HG03520 (cell line): ENCODE results near the gene BMPER.

Experiments used
- ATAC-seq: cut with Tn5 transposase; IDR thresholded peaks from one replicate; pipeline ENCODE4 v1.9.1; 2021; ENCODE audit warnings: mild to moderate bottlenecking, moderate library complexity; ENCODE audit not compliant: unreplicated experiment

BMPER gene

DNA sequence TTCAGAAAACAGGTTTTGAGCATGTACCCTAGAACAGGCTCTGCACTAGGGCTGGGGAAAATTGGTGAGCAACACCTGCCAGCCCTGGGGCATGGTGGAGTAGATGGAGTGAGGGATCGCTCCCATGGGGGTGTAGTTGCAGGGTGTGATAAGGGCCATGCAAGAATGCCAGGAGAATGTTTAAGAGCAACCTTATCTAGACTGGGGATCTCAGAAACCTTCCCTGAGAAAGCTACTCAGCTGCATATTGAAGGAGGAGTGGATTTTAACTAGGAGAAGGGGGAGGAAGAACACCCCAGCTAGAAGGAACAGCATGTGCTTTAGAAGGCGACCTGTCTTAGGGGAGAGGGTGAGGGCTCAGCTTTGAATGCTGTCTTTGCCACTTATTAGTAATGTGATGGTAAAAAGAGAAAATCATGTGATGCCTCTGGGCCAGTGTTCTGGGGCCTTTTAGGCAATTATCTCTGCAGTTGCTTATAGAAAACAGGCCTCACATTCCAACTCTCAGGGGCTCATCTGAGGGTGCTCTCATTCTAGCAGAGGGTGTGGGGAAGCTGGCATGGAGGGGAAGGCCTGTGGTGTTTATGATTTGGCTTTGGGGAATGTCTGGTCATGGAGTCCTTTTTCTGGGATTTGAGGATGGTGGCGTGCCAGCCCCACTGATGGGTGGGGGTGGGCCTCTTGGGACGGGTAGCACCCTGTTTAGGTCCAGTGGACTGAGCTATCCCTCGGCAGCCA lies 225.4 kb downstream of the BMPER start:
- no peak for ATAC-seq

DNA sequence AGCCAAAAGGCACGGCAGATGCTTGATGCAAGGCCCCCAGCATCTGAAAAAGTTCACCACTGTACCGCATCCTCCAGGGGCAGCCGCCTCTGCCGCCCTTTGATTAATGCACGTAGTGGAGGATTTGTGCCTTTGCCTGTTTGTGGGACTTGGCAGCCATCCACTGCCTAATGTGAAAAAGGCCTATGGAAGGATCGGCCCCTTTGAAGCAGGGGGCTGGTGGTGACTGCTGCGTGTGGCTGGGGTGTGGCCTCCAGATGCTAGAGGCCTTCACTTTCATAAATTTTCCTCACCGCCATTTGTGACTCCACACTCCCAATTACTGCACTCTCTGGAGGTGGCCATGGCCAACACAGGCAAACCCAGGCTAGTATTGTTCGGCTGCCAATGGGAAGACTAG lies 226.0 kb downstream of the BMPER start:
- ATAC-seq: no peak

GRCh38 chr7:34133356-34133982 lies 228.1 kb downstream of the BMPER start:
- no peak for ATAC-seq

DNA sequence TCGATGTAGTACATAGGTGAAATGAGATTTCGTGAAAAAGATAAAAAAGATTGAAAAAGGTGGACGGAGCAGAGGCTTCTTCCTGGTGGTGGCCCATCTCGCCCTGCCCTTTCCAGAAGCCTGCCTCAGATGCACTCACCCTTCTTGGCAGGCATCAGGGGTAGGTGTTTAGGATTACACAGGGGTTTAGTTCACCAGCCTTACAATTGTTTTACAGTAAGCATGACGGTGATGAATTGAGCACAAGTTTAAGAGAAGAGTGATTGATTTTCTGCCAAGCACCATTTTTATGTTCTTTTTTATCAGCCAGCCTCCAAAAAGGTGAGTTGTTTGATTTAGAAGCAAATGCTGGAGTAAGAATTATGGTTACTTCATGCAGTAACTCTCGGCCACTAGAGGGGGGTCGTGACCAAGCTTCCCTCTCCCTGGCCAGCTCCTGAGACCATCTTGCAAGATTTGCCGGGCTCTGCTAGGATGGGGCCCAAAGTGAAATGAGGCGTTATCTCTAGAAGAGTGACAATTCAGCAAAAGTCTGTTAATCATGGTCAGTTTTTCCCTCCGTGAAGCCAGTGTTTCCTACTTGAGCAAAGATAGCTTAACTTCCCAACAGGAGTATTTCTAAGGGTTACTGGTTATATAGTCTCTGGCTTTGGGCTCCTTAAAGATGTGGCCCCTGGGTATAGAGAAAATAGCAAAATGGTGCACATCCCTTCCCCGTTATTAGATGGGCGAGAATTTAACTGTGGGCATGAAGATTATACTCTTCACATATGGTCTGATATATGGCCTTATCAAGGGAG lies 228.8 kb downstream of the BMPER start:
- ATAC-seq: no peak

DNA sequence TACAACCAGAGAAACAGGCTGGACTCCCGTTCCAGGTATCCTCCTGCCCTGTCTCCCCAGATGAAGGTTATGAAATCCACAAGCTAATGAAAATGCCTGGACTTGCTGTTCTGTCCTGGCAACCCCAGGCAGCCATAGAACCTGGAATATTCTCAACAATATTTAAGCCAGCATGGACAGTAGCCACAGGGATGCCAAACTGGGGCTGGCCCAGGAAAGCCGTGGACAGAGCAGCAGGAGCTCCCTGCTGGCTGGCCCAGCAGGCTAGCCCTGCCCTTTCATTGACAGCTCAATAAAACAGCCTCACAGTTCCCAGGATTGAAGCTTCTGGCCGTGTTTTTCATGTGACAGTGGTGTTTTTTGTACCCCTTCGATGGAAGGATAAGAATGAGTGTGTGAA lies 230.6 kb downstream of the BMPER start:
- ATAC-seq: no peak

GRCh38 chr7:34136698-34137097 lies 231.4 kb downstream of the BMPER start:
- ATAC-seq: no peak

DNA sequence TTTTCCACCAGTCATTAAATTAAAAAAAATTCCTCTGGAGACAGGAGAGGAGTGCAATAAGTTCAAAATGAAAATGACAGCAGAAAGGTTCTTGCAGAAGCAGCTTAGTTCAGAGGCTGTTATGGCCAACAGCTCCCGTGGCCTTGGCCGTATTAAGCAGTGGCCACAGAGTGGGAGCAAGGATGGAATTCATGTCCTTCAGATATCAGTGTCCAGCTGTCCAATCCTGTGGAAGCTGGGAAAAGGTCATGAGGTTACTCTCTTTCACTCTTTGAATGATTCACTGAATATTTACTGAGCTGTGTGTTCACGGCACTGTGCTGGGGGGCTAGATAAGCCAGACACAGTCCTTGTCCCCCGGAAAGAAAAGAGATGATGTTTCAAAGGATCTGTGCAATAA lies 231.8 kb downstream of the BMPER start:
- no peak for ATAC-seq

DNA sequence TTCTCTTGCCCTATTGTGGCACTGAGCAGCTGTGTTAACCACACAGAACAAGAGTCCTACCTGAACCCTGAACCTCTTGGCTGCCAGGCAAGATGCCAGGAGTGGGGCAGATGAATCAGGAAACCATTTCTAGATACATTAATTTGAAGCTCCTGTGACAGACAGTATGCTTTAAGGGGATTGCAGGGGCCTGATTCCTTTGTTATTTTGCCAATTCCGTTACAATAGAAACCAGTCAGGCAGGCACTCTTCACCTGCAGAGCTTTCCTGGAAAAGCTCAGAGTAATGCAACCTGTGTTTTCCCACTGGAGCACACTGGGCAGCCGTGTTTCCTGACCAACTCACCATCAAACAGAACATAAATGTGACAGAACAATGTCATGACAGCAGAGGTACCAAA lies 233.1 kb downstream of the BMPER start:
- no peak for ATAC-seq

DNA sequence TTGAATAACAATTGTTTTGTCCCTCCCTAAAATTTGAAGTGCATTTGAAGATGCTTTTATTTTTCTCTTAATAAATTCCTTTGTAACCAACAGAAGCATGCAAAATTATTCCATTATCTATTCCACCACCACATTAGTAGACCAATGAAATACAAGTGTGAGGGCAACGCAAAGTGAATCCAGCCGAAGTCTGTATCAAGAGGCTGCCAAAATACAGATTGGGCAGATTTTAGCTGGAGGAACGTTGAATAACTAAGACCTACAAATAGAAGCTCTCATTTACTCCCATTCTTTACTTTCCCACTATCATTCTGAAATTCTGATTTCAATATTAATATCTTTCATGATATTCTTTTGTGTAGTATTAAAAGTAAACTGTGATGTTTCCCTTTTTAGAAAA lies 233.7 kb downstream of the BMPER start:
- ATAC-seq: no peak

DNA sequence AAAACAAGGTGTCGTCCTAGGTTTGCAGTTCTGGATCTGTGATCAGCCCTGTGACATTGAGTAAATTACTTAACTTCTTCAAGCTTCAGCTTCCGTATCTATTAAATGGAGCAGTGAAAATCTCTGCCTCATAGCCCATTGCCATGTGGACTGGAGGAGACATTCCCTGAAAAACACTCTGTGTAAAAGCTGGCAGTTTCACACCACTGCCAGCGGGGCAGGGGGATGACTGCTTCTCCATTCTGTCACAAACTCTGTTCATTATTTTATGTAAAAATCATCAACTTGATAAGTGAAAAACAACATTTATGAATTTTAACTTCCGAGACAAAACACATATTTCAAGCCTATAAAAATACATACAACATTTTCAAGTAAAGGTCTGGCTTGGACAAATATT lies 234.7 kb downstream of the BMPER start:
- ATAC-seq: no peak

DNA sequence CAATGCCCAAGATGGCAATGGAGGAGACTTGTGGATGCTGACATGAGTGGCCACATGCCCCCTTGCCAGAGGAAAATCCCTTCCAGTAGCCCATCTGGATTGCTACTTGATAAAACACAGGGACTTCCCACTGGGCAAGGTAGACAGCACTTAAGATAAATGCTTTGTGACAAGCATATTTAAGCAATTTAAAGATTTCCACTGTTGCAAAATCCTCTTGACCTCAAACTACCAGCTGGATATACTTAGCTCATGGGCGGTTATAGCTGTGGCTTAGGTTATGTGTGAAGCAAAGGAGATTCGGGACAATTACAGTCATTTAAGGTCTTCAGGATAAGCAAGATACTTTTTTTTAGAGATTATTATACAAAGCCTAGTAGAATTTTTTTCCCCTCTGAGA lies 238.1 kb downstream of the BMPER start:
- no peak for ATAC-seq

DNA sequence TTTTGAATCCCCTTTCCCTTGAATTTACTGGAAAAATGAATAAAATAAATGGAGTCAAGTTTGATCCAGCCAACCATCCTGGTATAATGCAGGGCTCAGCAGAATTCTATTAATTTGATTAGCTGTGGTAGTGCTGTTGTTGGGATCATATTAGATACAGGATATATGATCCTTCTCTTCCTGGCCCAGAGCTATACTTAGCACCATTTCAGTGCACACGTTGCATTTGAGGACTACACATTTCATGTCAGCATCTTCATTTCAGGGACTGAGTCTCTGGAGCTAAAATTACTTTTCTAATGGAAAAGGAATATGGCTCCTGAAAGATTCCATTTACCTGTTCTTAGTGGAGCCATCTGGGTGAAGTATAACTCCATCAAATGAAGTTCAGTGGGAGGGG lies 240.3 kb downstream of the BMPER start:
- no peak for ATAC-seq

- ATAC-seq: no peak
These were observed 248.4 kb downstream of the BMPER start for GRCh38 chr7:34153656-34154270.

GRCh38 chr7:34155220-34155908 lies 250.0 kb downstream of the BMPER start:
- no peak for ATAC-seq

DNA sequence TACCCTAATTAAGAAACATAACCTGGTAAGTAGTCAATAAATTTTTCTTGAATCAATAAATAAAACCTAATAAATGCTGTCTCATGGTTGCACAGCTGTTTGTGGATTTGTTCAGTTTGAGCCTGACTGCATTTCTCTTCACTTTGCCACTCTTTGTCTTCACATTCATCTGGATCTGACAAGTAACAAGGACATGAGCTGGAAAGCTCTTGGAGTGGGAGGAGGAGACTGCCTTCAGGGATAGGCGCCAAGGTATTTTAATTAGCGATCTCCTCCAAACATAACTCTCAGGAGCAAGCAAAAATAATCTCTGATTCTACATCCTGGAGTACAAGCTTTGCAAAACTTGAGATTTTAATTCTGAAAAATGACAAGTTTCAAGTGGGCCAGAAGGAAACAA lies 251.0 kb downstream of the BMPER start:
- ATAC-seq: no peak

GRCh38 chr7:34157137-34157536 lies 251.8 kb downstream of the BMPER start:
- no peak for ATAC-seq

DNA sequence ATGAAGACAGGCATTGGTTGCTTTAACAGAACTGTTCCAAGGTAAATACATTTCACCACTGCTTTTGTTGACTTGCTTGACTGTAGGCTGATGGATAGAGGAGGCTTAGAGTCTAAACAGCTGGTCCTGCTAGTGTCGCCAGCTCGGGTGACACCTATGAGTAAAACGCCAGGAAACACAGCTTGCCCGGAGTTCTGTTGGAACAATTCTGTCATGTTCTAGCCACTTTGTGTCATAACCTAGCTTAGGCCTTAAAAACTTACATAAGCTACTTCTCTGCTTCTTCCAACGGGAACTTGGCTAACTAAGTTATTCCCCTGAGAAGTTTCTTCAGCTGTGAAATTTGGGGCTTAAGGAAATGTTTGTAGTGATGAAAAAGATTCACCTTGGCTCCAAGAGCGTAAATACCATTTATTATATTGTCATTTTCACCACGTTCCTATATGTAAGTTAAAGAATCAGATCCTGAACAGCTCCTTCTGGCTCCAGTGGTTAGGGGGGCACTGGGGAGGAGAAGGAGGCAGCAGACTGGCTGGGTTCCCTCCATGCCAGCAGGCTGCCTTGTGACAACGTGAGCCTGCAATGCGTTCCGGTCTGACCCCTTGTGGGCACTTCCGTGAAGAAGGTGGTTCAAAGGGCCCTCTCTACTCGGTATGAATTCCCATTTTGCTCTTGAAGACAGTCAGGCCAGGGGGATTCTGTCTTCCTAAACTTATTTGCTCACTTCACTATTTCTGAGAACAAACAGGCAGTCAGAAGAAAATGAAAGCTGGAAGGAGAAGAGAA lies 253.2 kb downstream of the BMPER start:
- no peak for ATAC-seq

DNA sequence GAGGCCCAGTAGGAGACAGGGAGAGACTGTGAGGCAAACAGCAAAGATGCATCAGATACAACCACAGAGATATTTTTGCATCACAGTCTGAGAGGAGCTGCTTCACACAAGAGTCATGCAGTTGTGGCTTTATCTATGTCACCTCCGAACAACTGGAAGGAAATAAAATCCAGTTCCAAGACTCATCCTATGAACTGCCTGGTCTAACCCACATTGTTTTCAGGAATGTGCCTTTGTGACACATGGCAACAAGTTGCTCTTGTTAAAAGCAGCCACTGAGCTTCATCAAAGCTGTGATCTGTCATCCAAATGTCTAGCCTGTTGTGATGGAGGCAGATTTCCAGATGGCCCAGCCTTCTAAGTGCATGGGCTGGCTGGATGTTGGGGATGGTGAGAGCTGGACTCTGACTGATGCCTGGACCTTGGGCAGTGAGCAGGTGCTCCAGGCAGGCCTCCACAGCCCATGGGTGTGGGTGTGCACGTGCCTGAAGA lies 255.0 kb downstream of the BMPER start:
- ATAC-seq: no peak

DNA sequence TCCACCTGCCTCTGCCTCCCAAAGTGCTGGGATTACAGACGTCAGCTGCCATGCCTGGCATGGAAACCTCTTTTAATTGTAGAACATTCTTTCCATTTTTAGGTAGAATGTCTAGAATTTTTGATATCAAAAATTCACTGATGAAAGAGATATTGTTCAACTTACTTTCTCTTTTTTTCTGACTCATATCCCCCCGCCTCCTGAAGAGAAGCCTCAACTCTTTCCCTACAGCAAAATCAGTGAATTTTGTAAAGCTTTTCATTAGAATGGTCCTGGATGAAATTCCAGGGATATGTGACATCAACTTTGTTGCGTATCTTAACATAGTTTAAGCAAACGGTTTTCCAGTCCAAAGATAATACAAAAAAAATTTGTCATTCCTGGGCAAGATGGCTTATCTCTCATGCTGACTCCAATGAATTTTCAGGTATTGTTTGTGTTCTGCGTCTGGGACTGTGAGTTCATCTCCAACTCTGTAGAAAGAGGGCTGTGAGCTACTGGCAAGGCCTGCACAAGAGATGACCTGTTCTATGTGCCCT lies 256.8 kb downstream of the BMPER start:
- no peak for ATAC-seq

GRCh38 chr7:34162677-34163076 lies 257.3 kb downstream of the BMPER start:
- no peak for ATAC-seq
